GM12892 (cell line): Measurements from ENCODE around the gene MACC1.
"Not testable (repeated sequence)": the region's sequence is repeated elsewhere in the genome, so short reads cannot be mapped to it uniquely, and the experiment has no call there.

Source experiments
- POLR2A ChIP-seq: IDR thresholded peaks from 2 replicates; pipeline ENCODE4 v1.6.1; 2011; ENCODE audit warnings: low read depth, low read length, control low read depth
- POLR2AphosphoS5 ChIP-seq: IDR thresholded peaks from 2 replicates; pipeline ENCODE4 v1.6.1; 2011; ENCODE audit warnings: low read depth, low read length, control low read depth

GRCh38 chr7:20122653-20123316 is 94.4 kb downstream of the MACC1 start:
- TF ChIP-seq POLR2A, POLR2AphosphoS5: not testable (repeated sequence)
